Tibial artery (tissue), 4 donors: ENCODE measurements around the gene MRTO4.

Experiments
- DNase-seq, 2 donors: peaks; one replicate each; pipeline ENCODE4 v3.0.0-alpha.2; 2019
- H3K27ac ChIP-seq, 2 donors: fragments of 200-600 bp; sonication (generic) in 1 of 2; 1 replicate in 1 of 2; 2 replicates in 1 of 2; pipeline ENCODE4 v1.5.1; 2018 to 2019; ENCODE audit warnings: mild to moderate bottlenecking in 1 of 2
- H3K27me3 ChIP-seq, 2 donors: fragments of 200-600 bp; sonication (generic) in 1 of 2; one replicate each; pipeline versions ENCODE4 v1.5.1 to v1.6.0; 2016 to 2019
- H3K36me3 ChIP-seq, 3 donors: fragments of 200-600 bp; sonication (generic) in 2 of 3; one replicate each; pipeline ENCODE4 v1.5.1; 2016 to 2019; ENCODE audit warnings: mild to moderate bottlenecking in 2 of 3
- H3K4me1 ChIP-seq, 4 donors: fragments of 200-600 bp; sonication (generic) in 2 of 4; 1 replicate in 3 of 4; 2 replicates in 1 of 4; pipeline ENCODE4 v1.5.1; 2016 to 2019
- H3K4me3 ChIP-seq, 2 donors: fragments of 200-600 bp; sonication (generic) in 1 of 2; 1 replicate in 1 of 2; 2 replicates in 1 of 2; pipeline ENCODE4 v1.5.1; 2018 to 2019; ENCODE audit warnings: mild to moderate bottlenecking in 2 of 2
- H3K9me3 ChIP-seq, 3 donors: fragments of 200-600 bp; sonication (generic) in 1 of 3; one replicate each; pipeline ENCODE4 v1.5.1; 2016 to 2019
- intact Hi-C: fragments of 100-400 bp; cut with DNase I; formaldehyde crosslinking; loops from one replicate; pipeline ENCODE4 v1.15.0; 2023; ENCODE audit warnings: low total_unique reads
- TF ChIP-seq, protein P1 (sequence below), 2 experiments: fragments of 200-600 bp in 1 of 2; fragments of 450-650 bp in 1 of 2; IDR thresholded peaks; one replicate each; pipeline ENCODE4 v1.5.1; 2017 to 2019; ENCODE audit warnings: antibody characterized with exemption in 2 of 2, mild to moderate bottlenecking in 1 of 2, moderate library complexity in 1 of 2

MRTO4 gene

DNA sequence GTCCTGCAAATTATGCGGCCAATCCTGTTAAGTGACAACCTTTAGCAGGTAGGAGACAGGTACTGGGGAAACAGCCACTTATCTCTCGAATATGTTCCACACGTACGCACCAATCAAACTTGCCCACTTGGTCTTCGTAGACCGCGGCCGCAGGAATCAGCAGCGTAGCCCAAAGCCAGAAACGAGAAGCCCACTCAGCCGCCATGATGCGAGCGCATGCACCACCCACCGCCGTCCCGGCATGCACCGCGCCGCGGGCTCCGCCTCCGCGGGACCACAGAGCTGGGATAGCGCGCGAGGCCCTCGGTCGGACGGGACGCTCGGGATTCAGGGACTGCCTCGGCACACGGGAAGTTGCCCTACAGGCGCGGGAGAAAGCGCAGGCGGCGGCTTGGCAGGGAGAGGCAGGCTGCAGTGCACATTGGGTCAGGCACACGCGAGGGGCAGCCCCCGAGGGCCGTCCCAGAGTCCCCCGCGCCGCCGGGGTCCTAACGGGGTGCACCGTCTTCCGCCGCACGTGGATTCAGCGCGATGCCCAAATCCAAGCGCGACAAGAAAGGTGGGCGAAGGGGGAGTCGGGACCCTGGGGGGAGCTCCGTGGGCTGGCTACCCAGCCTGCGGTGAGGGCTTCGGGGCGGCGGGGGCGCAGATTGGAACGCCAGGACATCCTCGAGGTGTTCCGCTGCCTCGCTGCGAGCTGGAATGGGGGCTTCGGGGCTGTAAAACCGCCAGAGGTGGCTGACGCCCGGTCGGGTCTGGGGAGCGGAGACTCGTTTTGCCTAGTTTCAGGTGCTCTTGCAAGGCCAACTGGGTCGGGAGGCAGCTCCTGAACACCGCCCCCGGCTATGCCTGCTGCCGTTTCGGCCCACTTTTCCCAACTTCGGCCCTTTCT, at the start of gene MRTO4, which contains the start of gene EMC1:
Gene MRTO4, plus strand, starts transcription at position 501 of the 892 bp plus-strand sequence. Its CDS starts 31 bp downstream, at position 532.
Gene EMC1, minus strand, starts transcription at position 220 of the 892 bp plus-strand sequence. Its CDS starts 15 bp downstream, at position 205.
- peak within 1 kb of the TSS; percentile 88 to 89 for H3K27ac ChIP-seq
- DNase-seq, result peak; percentile 82 to 89
- no peaks in the 10 kb centered on the region for H3K9me3 ChIP-seq
- TF ChIP-seq, protein P1, sequence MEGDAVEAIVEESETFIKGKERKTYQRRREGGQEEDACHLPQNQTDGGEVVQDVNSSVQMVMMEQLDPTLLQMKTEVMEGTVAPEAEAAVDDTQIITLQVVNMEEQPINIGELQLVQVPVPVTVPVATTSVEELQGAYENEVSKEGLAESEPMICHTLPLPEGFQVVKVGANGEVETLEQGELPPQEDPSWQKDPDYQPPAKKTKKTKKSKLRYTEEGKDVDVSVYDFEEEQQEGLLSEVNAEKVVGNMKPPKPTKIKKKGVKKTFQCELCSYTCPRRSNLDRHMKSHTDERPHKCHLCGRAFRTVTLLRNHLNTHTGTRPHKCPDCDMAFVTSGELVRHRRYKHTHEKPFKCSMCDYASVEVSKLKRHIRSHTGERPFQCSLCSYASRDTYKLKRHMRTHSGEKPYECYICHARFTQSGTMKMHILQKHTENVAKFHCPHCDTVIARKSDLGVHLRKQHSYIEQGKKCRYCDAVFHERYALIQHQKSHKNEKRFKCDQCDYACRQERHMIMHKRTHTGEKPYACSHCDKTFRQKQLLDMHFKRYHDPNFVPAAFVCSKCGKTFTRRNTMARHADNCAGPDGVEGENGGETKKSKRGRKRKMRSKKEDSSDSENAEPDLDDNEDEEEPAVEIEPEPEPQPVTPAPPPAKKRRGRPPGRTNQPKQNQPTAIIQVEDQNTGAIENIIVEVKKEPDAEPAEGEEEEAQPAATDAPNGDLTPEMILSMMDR (IDR thresholded peaks at IDR 0.05), result peak in 1 of 2 experiments; percentile 13
- H3K36me3 ChIP-seq, result peaks cover 9 to 17% (median 13%) of the 10 kb centered on the region in 3 donors
- H3K4me3 ChIP-seq, result peak within 1 kb of the TSS; percentile 80 to 88
- no peaks in the 10 kb centered on the region for H3K27me3 ChIP-seq
- intact Hi-C loops, result no loop called here
- H3K4me1 ChIP-seq, result peaks cover 0 to 35% (median 27%) of the 10 kb centered on the region in 4 donors

DNA sequence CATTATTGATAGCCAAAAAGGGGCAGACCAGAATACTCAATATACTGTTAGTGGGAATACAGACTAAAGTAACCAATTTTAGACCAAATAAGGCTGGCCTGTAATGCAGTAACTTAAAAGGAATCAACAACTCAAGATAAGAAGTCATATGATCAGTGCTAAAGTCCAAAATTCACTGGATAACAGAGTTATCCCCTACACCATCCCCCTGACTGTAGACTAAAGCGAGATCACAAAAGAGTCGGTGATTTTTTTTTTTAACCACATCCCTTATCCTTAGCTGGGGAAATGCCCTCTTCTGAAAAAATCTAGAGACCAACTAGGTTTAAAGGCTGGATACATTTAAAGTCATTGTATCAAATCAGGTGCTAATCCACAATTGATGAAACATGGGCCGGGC, 49.2 kb upstream of the MRTO4 start:
- Histone ChIP-seq H3K9me3 (no peaks in the 10 kb centered on the region), H3K36me3 (peaks cover 28 to 33% (median 31%) of the 10 kb centered on the region in 3 donors), H3K4me1 (peaks cover 0 to 62% (median 26%) of the 10 kb centered on the region in 4 donors), H3K27ac (peak overlapping the region; percentile 34 to 48), H3K4me3 (no peak overlapping the region), H3K27me3 (no peaks in the 10 kb centered on the region)
- intact Hi-C loops, result loop anchor here (10.0 kb wide), 1 partner anchor 1508 kb away; no protein-coding TSS in a partner anchor
- DNase-seq, result no peak
- TF ChIP-seq, protein P1 (IDR thresholded peaks at IDR 0.05), result no peak

DNA sequence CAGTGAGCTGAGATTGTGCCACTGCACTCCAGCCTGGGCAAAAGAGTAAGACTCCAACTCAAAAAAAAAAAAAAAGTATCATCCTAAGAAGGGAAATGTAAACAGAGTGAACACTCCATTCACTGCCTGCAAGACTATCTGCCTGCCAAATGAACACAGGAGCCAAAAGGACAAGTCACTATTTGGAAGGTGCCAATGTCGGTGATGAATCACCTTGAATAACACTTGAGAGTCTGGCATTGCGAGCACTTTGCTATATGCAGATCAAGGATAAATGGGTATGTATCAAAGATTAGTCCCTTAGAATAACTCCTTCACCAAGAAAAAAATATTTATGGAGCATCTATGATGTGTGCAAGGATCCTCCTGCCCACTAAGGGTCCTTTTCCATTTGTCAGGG, 48.2 kb upstream of the MRTO4 start:
- no peak overlapping the region for H3K4me3 ChIP-seq
- peak in 1 of 2 donors; percentile 47 for DNase-seq
- peak overlapping the region; percentile 34 to 48 for H3K27ac ChIP-seq
- peaks cover 17 to 23% (median 20%) of the 10 kb centered on the region in 3 donors for H3K36me3 ChIP-seq
- TF ChIP-seq, protein P1 (IDR thresholded peaks at IDR 0.05), result no peak
- peaks cover 0 to 72% (median 34%) of the 10 kb centered on the region in 4 donors for H3K4me1 ChIP-seq
- intact Hi-C loops, result loop anchor here (10.0 kb wide), 1 partner anchor 1509 kb away; no protein-coding TSS in a partner anchor
- H3K27me3 ChIP-seq, result no peaks in the 10 kb centered on the region
- H3K9me3 ChIP-seq, result no peaks in the 10 kb centered on the region

DNA sequence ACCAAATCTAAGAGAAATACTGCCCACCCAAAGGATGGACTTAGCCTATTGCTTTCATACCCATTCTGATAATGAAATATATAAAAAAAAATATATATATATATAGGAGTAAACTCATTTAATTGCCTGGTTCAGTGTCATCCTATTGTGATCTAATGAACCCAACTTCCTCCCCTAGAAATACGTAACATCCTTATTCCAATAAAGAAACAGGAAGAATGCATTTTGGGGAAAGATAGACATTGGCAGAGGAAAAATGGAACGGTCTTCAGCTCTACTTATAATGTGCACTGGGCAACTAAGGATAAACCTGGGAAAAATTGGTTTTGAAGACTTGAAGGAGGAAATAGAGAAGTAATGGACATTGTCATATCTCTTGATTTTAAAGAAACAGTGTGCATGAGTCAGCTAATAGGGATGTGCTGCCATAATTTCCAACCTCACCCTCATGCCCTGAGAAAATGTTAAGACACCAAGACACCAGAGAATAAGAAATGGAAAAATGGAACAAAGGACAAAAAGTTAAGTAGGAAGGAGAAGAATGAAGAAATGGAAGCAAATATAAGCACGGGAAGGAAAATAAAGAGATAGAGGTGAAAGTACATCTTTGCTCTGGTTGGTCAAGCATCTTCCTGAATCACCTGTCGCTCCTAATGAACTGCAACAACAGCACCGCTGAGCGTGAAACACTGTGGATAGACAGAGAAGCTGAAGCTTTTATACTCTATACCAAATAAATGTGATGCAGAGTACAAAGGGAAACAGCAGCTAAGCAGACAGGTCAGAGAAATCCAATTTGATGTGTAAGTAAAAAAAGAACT, 46.9 kb upstream of the MRTO4 start:
- no peak for DNase-seq
- Histone ChIP-seq H3K27me3 (no peaks in the 10 kb centered on the region), H3K4me1 (peaks cover 0 to 79% (median 36%) of the 10 kb centered on the region in 4 donors), H3K36me3 (peaks cover 5 to 11% (median 8%) of the 10 kb centered on the region in 3 donors), H3K27ac (no peak overlapping the region), H3K9me3 (no peaks in the 10 kb centered on the region), H3K4me3 (no peak overlapping the region)
- TF ChIP-seq, protein P1 (IDR thresholded peaks at IDR 0.05), result no peak
- intact Hi-C loops, result loop anchor here (10.0 kb wide), 1 partner anchor 1510 kb away; no protein-coding TSS in a partner anchor

DNA sequence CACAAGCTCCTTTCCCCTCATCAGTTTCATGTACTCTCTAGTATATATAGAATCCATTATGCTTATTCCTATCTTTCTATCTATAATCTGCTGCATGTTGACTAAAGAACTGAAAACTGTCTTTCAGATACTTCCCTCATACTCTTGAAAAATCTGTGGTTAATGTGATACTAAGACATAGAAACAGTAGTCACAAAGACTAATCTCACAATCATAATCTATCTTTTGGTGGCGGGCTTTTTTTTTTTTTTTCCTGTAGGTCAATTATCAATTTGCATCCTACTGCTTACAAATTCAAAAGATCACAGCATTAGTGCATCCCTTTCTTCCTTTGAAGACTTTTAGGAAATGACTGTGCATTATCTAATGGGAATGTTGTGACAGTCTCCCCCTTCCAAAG, 46.2 kb upstream of the MRTO4 start:
- no peaks in the 10 kb centered on the region for H3K27me3 ChIP-seq
- H3K27ac ChIP-seq, result no peak overlapping the region
- H3K4me1 ChIP-seq, result peaks cover 0 to 79% (median 36%) of the 10 kb centered on the region in 4 donors
- intact Hi-C loops, result loop anchor here (10.0 kb wide), 1 partner anchor 1511 kb away; no protein-coding TSS in a partner anchor
- no peak overlapping the region for H3K4me3 ChIP-seq
- H3K9me3 ChIP-seq, result no peaks in the 10 kb centered on the region
- H3K36me3 ChIP-seq, result peaks cover 0 to 3% (median under 1%) of the 10 kb centered on the region in 3 donors
- no peak for DNase-seq
- TF ChIP-seq, protein P1 (IDR thresholded peaks at IDR 0.05), result no peak
